Lower leg skin (tissue), 4 donors: ENCODE results near the gene LCORL. TPM values are rescaled to one million over a fixed set of nuclear protein-coding genes. Genes with fewer than 3 reads are reported as not detected.

Experiments used
- DNase-seq, 2 donors: peaks; one replicate each; pipeline ENCODE4 v3.0.0-alpha.2; 2019; ENCODE audit warnings: low spot score in 2 of 2
- H3K4me3 ChIP-seq: fragments of 200-600 bp; sonication (generic); 2 replicates; pipeline ENCODE4 v1.5.1; 2017; ENCODE audit warnings: mild to moderate bottlenecking, low read depth; ENCODE audit not compliant: poor library complexity, severe bottlenecking
- POLR2A ChIP-seq, 2 donors: fragments of 450-650 bp; IDR thresholded peaks; one replicate each; pipeline ENCODE4 v1.6.1; 2016 to 2017; ENCODE audit warnings: antibody characterized with exemption in 2 of 2, mild to moderate bottlenecking in 1 of 2, moderate library complexity in 1 of 2
- WGBS, 2 donors: methylation state at CpG; one replicate each; pipeline ENCODE4 v1.1.5; 2018; 5-methylcytosine and 5-hydroxymethylcytosine counted together
- intact Hi-C: fragments of 100-400 bp; cut with DNase I; formaldehyde crosslinking; loops from one replicate; pipeline ENCODE4 v1.15.0; 2023; ENCODE audit warnings: low total_unique reads
- total RNA-seq, 4 donors: library from RNA; depleted of rRNA; stranded (reverse); fragments of >200 nt; gene quantifications; one replicate each; pipeline ENCODE4 v1.1.0, GENCODE V29; 2016
- TF ChIP-seq, protein P1 (sequence below), 3 donors: fragments of 450-650 bp; IDR thresholded peaks; one replicate each; pipeline ENCODE4 v1.5.1; 2016; ENCODE audit warnings: antibody characterized with exemption in 3 of 3, mild to moderate bottlenecking in 3 of 3, moderate library complexity in 2 of 3

LCORL gene
- total RNA-seq, 4 donors from 2014 or later = 12.2 to 58.9 (median 27.0) TPM

DNA sequence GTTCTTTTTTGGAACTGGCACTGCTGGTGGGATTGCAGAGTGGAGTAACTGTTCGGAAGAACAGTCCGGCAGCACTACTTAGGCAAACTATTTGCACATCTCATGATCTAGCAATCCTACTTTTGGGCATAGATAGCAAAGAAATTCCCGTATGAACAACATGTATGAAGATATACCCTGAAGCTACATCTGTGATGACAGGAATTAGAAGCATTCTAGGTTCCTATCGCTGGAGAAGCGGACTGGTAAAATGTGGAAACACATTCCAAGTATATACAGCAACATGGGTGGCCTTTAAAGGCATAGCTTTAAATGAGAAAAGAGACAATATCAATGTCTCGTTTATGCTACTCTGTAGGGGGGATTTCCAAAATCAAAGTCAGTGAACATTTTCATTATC is 214.1 kb downstream of the LCORL start:
- no peak for DNase-seq
- WGBS, 2 donors = 26 to 27% methylated on average over 6 of the region's 6 CpGs
- H3K4me3 ChIP-seq = no peak overlapping the region
- intact Hi-C loops = no loop called here
- TF ChIP-seq, protein P1, sequence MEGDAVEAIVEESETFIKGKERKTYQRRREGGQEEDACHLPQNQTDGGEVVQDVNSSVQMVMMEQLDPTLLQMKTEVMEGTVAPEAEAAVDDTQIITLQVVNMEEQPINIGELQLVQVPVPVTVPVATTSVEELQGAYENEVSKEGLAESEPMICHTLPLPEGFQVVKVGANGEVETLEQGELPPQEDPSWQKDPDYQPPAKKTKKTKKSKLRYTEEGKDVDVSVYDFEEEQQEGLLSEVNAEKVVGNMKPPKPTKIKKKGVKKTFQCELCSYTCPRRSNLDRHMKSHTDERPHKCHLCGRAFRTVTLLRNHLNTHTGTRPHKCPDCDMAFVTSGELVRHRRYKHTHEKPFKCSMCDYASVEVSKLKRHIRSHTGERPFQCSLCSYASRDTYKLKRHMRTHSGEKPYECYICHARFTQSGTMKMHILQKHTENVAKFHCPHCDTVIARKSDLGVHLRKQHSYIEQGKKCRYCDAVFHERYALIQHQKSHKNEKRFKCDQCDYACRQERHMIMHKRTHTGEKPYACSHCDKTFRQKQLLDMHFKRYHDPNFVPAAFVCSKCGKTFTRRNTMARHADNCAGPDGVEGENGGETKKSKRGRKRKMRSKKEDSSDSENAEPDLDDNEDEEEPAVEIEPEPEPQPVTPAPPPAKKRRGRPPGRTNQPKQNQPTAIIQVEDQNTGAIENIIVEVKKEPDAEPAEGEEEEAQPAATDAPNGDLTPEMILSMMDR (IDR thresholded peaks at IDR 0.05) = no peak
- no peak for TF ChIP-seq POLR2A (IDR thresholded peaks at IDR 0.05)

DNA sequence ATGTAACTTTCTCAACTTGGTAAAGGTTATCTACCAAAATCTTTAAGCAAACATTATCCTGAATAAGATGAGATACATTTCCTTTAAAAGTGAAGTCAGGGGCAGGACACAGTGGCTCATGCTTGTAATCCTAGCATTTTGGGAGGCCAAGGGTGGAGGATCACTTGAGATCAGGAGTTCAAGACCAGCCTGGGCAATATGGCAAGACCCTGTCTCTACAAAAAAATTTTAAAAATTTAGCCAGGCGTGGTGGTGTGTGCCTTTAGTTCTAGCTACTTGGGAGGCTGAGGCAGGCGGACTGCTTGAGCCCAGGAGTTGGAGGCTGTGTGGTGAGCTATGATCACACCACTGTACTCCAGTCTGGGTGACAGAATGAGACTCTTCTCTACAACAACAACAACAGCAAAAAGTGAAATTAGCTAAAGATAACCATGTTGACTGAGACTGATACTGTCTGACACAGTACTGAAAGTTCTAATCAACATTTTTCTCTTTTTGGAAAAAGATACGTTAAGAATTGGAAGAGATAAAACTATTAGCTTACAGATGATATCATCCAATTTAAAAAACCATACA is 215.9 kb downstream of the LCORL start:
- H3K4me3 ChIP-seq = no peak overlapping the region
- TF ChIP-seq, protein P1 (IDR thresholded peaks at IDR 0.05) = no peak
- no peak for TF ChIP-seq POLR2A (IDR thresholded peaks at IDR 0.05)
- WGBS, 2 donors = 84 to 87% methylated on average over 3 of the region's 3 CpGs
- intact Hi-C loops = no loop called here
- no peak for DNase-seq

DNA sequence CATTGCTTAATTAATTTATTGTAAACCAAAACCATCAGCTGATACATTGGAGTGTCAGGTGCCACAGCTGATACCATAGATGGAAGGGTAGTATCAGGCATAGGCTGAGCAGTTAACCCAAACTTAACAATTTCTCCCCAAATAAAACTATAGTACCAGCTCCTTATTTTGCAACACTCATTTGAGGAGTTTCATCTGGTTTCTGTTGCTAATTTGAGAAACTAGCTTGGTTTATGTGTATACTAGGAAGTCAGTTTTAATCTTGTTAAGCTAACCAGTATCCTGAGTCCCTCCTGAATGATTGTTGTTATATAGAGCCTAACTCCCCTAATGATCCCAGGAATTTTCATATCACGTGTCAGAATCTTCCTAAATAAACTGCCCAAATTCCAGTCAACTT is 223.7 kb downstream of the LCORL start:
- no peak for DNase-seq
- intact Hi-C loops = no loop called here
- 97 to 100% methylated on average over 1 of the region's 1 CpG for WGBS, 2 donors
- no peak for TF ChIP-seq POLR2A (IDR thresholded peaks at IDR 0.05)
- TF ChIP-seq, protein P1 (IDR thresholded peaks at IDR 0.05) = no peak
- no peak overlapping the region for H3K4me3 ChIP-seq

DNA sequence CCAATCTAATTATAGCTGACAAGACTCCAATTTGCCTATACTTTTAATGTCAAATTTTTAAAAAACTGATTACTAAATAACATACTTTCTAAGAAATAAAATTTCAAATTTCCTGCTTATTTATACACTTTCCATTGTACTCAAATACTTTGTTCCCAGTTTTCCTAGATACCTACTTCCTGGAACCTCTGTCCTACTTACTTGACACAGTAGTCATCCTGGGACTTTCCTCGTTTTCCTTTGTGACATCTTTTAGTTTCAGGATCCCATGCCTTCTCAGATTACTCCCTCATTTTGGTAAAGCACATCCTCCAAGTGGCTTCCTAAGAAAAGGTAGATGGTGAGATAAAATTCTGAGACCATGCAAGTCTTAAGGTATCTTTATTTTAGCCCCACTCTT is 226.8 kb downstream of the LCORL start:
- intact Hi-C loops = no loop called here
- H3K4me3 ChIP-seq = no peak overlapping the region
- WGBS, 2 donors = 65% methylated on average over 1 of the region's 1 CpG
- DNase-seq = no peak
- TF ChIP-seq, protein P1 (IDR thresholded peaks at IDR 0.05) = no peak
- no peak for TF ChIP-seq POLR2A (IDR thresholded peaks at IDR 0.05)

Other genes starting within 250 kb of the LCORL start
- gene FAM184B, start 240.1 kb downstream of the LCORL start, total RNA-seq = under 1 TPM in 2 of 4 donors, not detected in 2; 0.07 to 0.13 TPM
- gene DCAF16, start 211.0 kb downstream of the LCORL start, total RNA-seq = 10 to 100 TPM; 28.3 to 36.1 (median 31.9) TPM
- gene NCAPG, start 210.8 kb downstream of the LCORL start, total RNA-seq = 1 to 10 TPM in 3 of 4 donors, under 1 TPM in 1; 0.34 to 5.3 (median 1.8) TPM